RWPE1 (cell line): ENCODE measurements around the gene FBXO28.

Experiments
- CTCF ChIA-PET: fragments of 350-600 bp; sonication (Branson Sonifier 250); formaldehyde crosslinking; extraction: SDS; loops from one replicate; lab custom pipeline; 2021; lab: Yijun Ruan, JAX
- POLR2A ChIA-PET: fragments of 400-600 bp; formaldehyde crosslinking; extraction: SDS; loops from one replicate; lab custom pipeline; 2020; ENCODE audit warnings: antibody characterized with exemption; ENCODE audit not compliant: low non-redundant PET; lab: Yijun Ruan, JAX
- DNase-seq: peaks from one replicate; pipeline ENCODE4 v3.0.0; 2012; ENCODE audit warnings: low spot score
- H3K27ac ChIP-seq: fragments of 450-650 bp; 2 replicates; pipeline ENCODE4 v1.5.1; 2017
- CTCF ChIP-seq: fragments of 450-650 bp; conservative IDR thresholded peaks from 2 replicates; pipeline ENCODE4 v1.5.1; 2017; ENCODE audit warnings: low read depth, mild to moderate bottlenecking

The FBXO28 gene

GRCh38 chr1:224113918-224114786 is at the start of gene FBXO28:
TSS of gene FBXO28 (plus strand) at chr1:224114111. CDS start at chr1:224114130, 19 bp downstream.
- CTCF ChIA-PET = no interaction called here
- peak within 1 kb of the TSS; percentile 83 for H3K27ac ChIP-seq
- POLR2A ChIA-PET = no interaction called here
- DNase-seq = peak; percentile 98
- no peak for TF ChIP-seq CTCF

- CTCF ChIA-PET = interaction anchor here (0.6 to 1.6 kb wide), 2 partner anchors 12 to 13 kb away, joined by 4 to 6 read pairs; no protein-coding TSS in a partner anchor
- POLR2A ChIA-PET = no interaction called here
- DNase-seq = no peak
- H3K27ac ChIP-seq = no peak overlapping the region
- TF ChIP-seq CTCF = no peak
Observed at GRCh38 chr1:224064150-224064549, 49.8 kb upstream of the FBXO28 start.

- no peak overlapping the region for H3K27ac ChIP-seq
- peak; percentile 59 for DNase-seq
- ChIA-PET POLR2A (no interaction called here), CTCF (interaction anchor here (1.6 kb wide), 1 partner anchor 14 kb away, joined by 6 read pairs; no protein-coding TSS in a partner anchor)
- TF ChIP-seq CTCF = no peak
Observed at GRCh38 chr1:224065455-224065854, 48.5 kb upstream of the FBXO28 start.

- no peak for DNase-seq
- H3K27ac ChIP-seq = no peak overlapping the region
- POLR2A ChIA-PET = no interaction called here
- CTCF ChIA-PET = interaction anchor here (0.6 kb wide), 1 partner anchor 16 kb away, joined by 3 read pairs; no protein-coding TSS in a partner anchor
- no peak for TF ChIP-seq CTCF
Observed at GRCh38 chr1:224067207-224067606, 46.7 kb upstream of the FBXO28 start.

- no peak for TF ChIP-seq CTCF
- H3K27ac ChIP-seq = no peak overlapping the region
- CTCF ChIA-PET = interaction anchor here (0.6 kb wide), 1 partner anchor 16 kb away, joined by 3 read pairs; no protein-coding TSS in a partner anchor
- peak; percentile 70 for DNase-seq
- POLR2A ChIA-PET = no interaction called here
Observed at GRCh38 chr1:224067621-224068457, 46.1 kb upstream of the FBXO28 start.

GRCh38 chr1:224068458-224069072 is 45.3 kb upstream of the FBXO28 start:
- no peak for TF ChIP-seq CTCF
- ChIA-PET CTCF (no interaction called here), POLR2A (no interaction called here)
- DNase-seq = no peak
- no peak overlapping the region for H3K27ac ChIP-seq
